Parathyroid adenoma (tissue), 2 donors: ENCODE results near the gene GPR162.

ENCODE experiments used
- H2AFZ ChIP-seq: fragments of 300-600 bp; sonication (generic); one replicate; pipeline ENCODE4 v1.7.0; 2017; ENCODE audit warnings: antibody characterized with exemption, mild to moderate bottlenecking
- H3K27ac ChIP-seq: fragments of 300-600 bp; sonication (generic); one replicate; pipeline ENCODE4 v1.7.0; 2017
- H3K27me3 ChIP-seq: fragments of 300-600 bp; sonication (generic); one replicate; pipeline ENCODE4 v1.7.0; 2017; ENCODE audit warnings: low read length; ENCODE audit not compliant: control insufficient read depth, insufficient read depth
- H3K36me3 ChIP-seq: fragments of 300-600 bp; sonication (generic); one replicate; pipeline ENCODE4 v1.7.0; 2017; ENCODE audit warnings: low read length; ENCODE audit not compliant: control insufficient read depth, insufficient read depth
- H3K4me1 ChIP-seq: fragments of 300-600 bp; sonication (generic); one replicate; pipeline ENCODE4 v1.7.0; 2017; ENCODE audit warnings: control low read depth
- H3K4me2 ChIP-seq: fragments of 300-600 bp; sonication (generic); one replicate; pipeline ENCODE4 v1.7.0; 2017; ENCODE audit warnings: low read length
- H3K4me3 ChIP-seq: fragments of 300-600 bp; sonication (generic); one replicate; pipeline ENCODE4 v1.7.0; 2017; ENCODE audit warnings: low read depth, low read length
- H3K79me2 ChIP-seq: fragments of 300-600 bp; sonication (generic); one replicate; pipeline ENCODE4 v1.7.0; 2017; ENCODE audit warnings: control low read depth
- H3K9ac ChIP-seq: fragments of 300-600 bp; sonication (generic); one replicate; pipeline ENCODE4 v1.7.0; 2017; ENCODE audit warnings: mild to moderate bottlenecking
- H3K9me3 ChIP-seq: fragments of 300-600 bp; sonication (generic); one replicate; pipeline ENCODE4 v1.7.0; 2017; ENCODE audit warnings: low read length; ENCODE audit not compliant: control insufficient read depth
- CTCF ChIP-seq: fragments of 300-600 bp; sonication (generic); IDR thresholded peaks from one replicate; pipeline ENCODE4 v1.7.0; 2017; ENCODE audit warnings: antibody characterized with exemption, mild to moderate bottlenecking
- donor health status: primary hyperparathyroidism.

Gene GPR162

GRCh38 chr12:6819106-6820030, 2.3 kb upstream of the GPR162 start:
- Histone ChIP-seq H3K79me2 (no peaks in the 10 kb centered on the region), H3K9me3 (no peaks in the 10 kb centered on the region), H3K4me2 (no peak overlapping the region), H3K9ac (no peak overlapping the region), H3K27ac (no peak overlapping the region), H3K4me1 (peaks cover 6% of the 10 kb centered on the region), H3K27me3 (no peaks in the 10 kb centered on the region), H3K36me3 (no peaks in the 10 kb centered on the region), H2AFZ (no peak overlapping the region), H3K4me3 (no peak overlapping the region)
- TF ChIP-seq CTCF, result no peak

GRCh38 chr12:6820166-6820565, 1.5 kb upstream of the GPR162 start:
- no peaks in the 10 kb centered on the region for H3K27me3 ChIP-seq
- no peak overlapping the region for H3K4me3 ChIP-seq
- no peaks in the 10 kb centered on the region for H3K79me2 ChIP-seq
- H3K36me3 ChIP-seq, result no peaks in the 10 kb centered on the region
- peaks cover 6% of the 10 kb centered on the region for H3K4me1 ChIP-seq
- no peak overlapping the region for H3K9ac ChIP-seq
- H3K27ac ChIP-seq, result no peak overlapping the region
- H3K4me2 ChIP-seq, result no peak overlapping the region
- no peaks in the 10 kb centered on the region for H3K9me3 ChIP-seq
- H2AFZ ChIP-seq, result no peak overlapping the region
- no peak for TF ChIP-seq CTCF

GRCh38 chr12:6822426-6823135, 960 bp downstream of the GPR162 start:
- peaks cover 16% of the 10 kb centered on the region for H3K4me1 ChIP-seq
- H3K4me2 ChIP-seq, result peak overlapping the region; percentile 86
- no peak overlapping the region for H2AFZ ChIP-seq
- no peak overlapping the region for H3K9ac ChIP-seq
- TF ChIP-seq CTCF, result no peak
- H3K4me3 ChIP-seq, result peak overlapping the region; percentile 69
- no peaks in the 10 kb centered on the region for H3K27me3 ChIP-seq
- H3K36me3 ChIP-seq, result no peaks in the 10 kb centered on the region
- no peaks in the 10 kb centered on the region for H3K79me2 ChIP-seq
- H3K27ac ChIP-seq, result no peak overlapping the region
- no peaks in the 10 kb centered on the region for H3K9me3 ChIP-seq

- Histone ChIP-seq H3K36me3 (no peaks in the 10 kb centered on the region), H3K4me1 (peaks cover 16% of the 10 kb centered on the region), H3K9me3 (no peaks in the 10 kb centered on the region), H3K79me2 (no peaks in the 10 kb centered on the region), H3K4me2 (no peak overlapping the region), H3K27me3 (no peaks in the 10 kb centered on the region), H3K4me3 (no peak overlapping the region), H3K9ac (no peak overlapping the region), H3K27ac (no peak overlapping the region), H2AFZ (no peak overlapping the region)
- no peak for TF ChIP-seq CTCF
Measured at GRCh38 chr12:6823182-6824084, 1.8 kb downstream of the GPR162 start.
